OCI-LY7 (cell line): Measurements from ENCODE around the gene FBXL17.

ENCODE experiments used
- EZH2phosphoT487 ChIP-seq: fragments of 200-600 bp; sonication (generic); IDR thresholded peaks from 2 replicates; pipeline ENCODE4 v1.6.1; 2018; ENCODE audit warnings: low read depth, borderline replicate concordance, mild to moderate bottlenecking, mixed run types, antibody characterized with exemption, low read length, moderate library complexity, mixed read lengths
- TF ChIP-seq, protein P1 (sequence below): fragments of 200-600 bp; sonication (generic); conservative IDR thresholded peaks from 2 replicates; pipeline ENCODE4 v1.5.1; 2014; ENCODE audit warnings: mild to moderate bottlenecking, antibody characterized with exemption, low read length, moderate library complexity, mixed read lengths

DNA sequence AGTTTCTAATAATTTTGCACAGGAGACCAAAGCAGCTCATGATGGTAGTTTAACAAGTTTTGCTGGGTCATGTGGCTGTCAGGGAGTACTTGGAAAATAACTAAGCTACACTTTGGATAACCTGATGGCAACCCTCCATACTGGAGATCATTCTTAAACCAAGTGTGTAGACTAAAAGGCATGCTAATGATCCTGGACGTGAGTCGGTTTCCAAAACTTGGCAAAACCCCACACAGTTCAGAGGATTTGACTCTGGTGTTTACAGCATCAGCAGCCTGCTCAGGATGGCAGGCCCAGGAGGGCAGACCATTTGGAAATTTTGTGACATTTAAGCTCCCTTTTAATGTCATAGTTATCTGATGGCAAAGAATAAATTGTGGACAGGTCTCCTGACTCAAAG lies 514.6 kb downstream of the FBXL17 start:
- TF ChIP-seq, protein P1, sequence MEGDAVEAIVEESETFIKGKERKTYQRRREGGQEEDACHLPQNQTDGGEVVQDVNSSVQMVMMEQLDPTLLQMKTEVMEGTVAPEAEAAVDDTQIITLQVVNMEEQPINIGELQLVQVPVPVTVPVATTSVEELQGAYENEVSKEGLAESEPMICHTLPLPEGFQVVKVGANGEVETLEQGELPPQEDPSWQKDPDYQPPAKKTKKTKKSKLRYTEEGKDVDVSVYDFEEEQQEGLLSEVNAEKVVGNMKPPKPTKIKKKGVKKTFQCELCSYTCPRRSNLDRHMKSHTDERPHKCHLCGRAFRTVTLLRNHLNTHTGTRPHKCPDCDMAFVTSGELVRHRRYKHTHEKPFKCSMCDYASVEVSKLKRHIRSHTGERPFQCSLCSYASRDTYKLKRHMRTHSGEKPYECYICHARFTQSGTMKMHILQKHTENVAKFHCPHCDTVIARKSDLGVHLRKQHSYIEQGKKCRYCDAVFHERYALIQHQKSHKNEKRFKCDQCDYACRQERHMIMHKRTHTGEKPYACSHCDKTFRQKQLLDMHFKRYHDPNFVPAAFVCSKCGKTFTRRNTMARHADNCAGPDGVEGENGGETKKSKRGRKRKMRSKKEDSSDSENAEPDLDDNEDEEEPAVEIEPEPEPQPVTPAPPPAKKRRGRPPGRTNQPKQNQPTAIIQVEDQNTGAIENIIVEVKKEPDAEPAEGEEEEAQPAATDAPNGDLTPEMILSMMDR, result no peak
- TF ChIP-seq EZH2phosphoT487, result no peak
